Thoracic aorta (tissue), 2 donors: Measurements from ENCODE around the gene CHD1L. TPM values are rescaled to one million over a fixed set of nuclear protein-coding genes. Genes with fewer than 3 reads are reported as not detected.
"Not testable (repeated sequence)": the region's sequence is repeated elsewhere in the genome, so short reads cannot be mapped to it uniquely, and the experiment has no call there.

Source experiments
- ATAC-seq: fragments of 150-250 bp; one replicate; pipeline ENCODE4 v1.8.0; 2017; ENCODE audit warnings: low read depth; ENCODE audit not compliant: insufficient number of reproducible peaks, low FRiP score
- DNase-seq: peaks from one replicate; pipeline ENCODE4 v3.0.0-alpha.2; 2020; ENCODE audit warnings: low spot score
- H3K27ac ChIP-seq, 2 donors: fragments of 200-600 bp; sonication (generic); 1 replicate in 1 of 2; 2 replicates in 1 of 2; pipeline ENCODE4 v1.5.1; 2016; ENCODE audit warnings: mild to moderate bottlenecking in 2 of 2, moderate library complexity in 2 of 2
- H3K27me3 ChIP-seq: fragments of 200-600 bp; sonication (generic); replicated peaks from 2 replicates; pipeline ENCODE4 v1.6.0; 2016; ENCODE audit warnings: mild to moderate bottlenecking; ENCODE audit not compliant: insufficient read depth
- H3K36me3 ChIP-seq: fragments of 200-600 bp; sonication (generic); one replicate; pipeline ENCODE4 v1.5.1; 2016
- H3K4me1 ChIP-seq, 2 donors: fragments of 200-600 bp; sonication (generic); 1 replicate in 1 of 2; 2 replicates in 1 of 2; pipeline versions ENCODE4 v1.5.1 to v1.6.0; 2016; ENCODE audit warnings: low read depth in 2 of 2, mild to moderate bottlenecking in 1 of 2; ENCODE audit not compliant: control insufficient read depth in 1 of 2
- H3K4me3 ChIP-seq: fragments of 200-600 bp; sonication (generic); 2 replicates; pipeline ENCODE4 v1.5.1; 2016; ENCODE audit warnings: mild to moderate bottlenecking
- H3K9me3 ChIP-seq: fragments of 200-600 bp; sonication (generic); 2 replicates; pipeline ENCODE4 v1.5.1; 2016
- CTCF ChIP-seq: fragments of 200-600 bp; sonication (generic); IDR thresholded peaks from one replicate; pipeline ENCODE4 v1.5.1; 2019; ENCODE audit warnings: antibody characterized with exemption
- total RNA-seq, 2 donors: library from RNA; depleted of rRNA; stranded (reverse); fragments of >200 nt; gene quantifications; one replicate each; pipeline versions ENCODE4 v1.1.0 to v1.2.3, GENCODE V29; 2016

The CHD1L gene
- total RNA-seq, 2 donors from 2014 or later: 36.6 to 50.8 TPM

GRCh38 chr1:147217141-147217540 lies 25.3 kb upstream of the CHD1L start:
- TF ChIP-seq CTCF: no peak
- ATAC-seq (no peak), DNase-seq (no peak)
- Histone ChIP-seq H3K4me1 (no peaks in the 10 kb centered on the region), H3K27me3 (no peaks in the 10 kb centered on the region), H3K9me3 (no peaks in the 10 kb centered on the region), H3K27ac (no peak overlapping the region), H3K36me3 (no peaks in the 10 kb centered on the region), H3K4me3 (no peak overlapping the region)

GRCh38 chr1:147218606-147219005 lies 23.9 kb upstream of the CHD1L start:
- ATAC-seq (no peak), DNase-seq (no peak)
- Histone ChIP-seq H3K36me3 (no peaks in the 10 kb centered on the region), H3K4me3 (no peak overlapping the region), H3K27me3 (no peaks in the 10 kb centered on the region), H3K4me1 (no peaks in the 10 kb centered on the region), H3K9me3 (no peaks in the 10 kb centered on the region), H3K27ac (no peak overlapping the region)
- no peak for TF ChIP-seq CTCF

GRCh38 chr1:147223740-147224615 lies 18.5 kb upstream of the CHD1L start:
- H3K27ac ChIP-seq: no peak overlapping the region
- DNase-seq: no peak
- no peak for ATAC-seq
- no peaks in the 10 kb centered on the region for H3K9me3 ChIP-seq
- TF ChIP-seq CTCF: no peak
- H3K4me3 ChIP-seq: no peak overlapping the region
- peaks cover 4 to 6% of the 10 kb centered on the region in 2 donors for H3K4me1 ChIP-seq
- no peaks in the 10 kb centered on the region for H3K27me3 ChIP-seq
- no peaks in the 10 kb centered on the region for H3K36me3 ChIP-seq

GRCh38 chr1:147225193-147225730 lies 17.2 kb upstream of the CHD1L start, which contains the start of gene FMO5:
Gene FMO5, minus strand, starts transcription at chr1:147225339. Its CDS starts 310 bp downstream, at chr1:147225029.
- peak; percentile 59 for TF ChIP-seq CTCF
- Histone ChIP-seq H3K36me3 (no peaks in the 10 kb centered on the region), H3K27ac (peak within 1 kb of the TSS; percentile 58 to 70), H3K9me3 (no peaks in the 10 kb centered on the region), H3K4me3 (peak within 1 kb of the TSS; percentile 77), H3K27me3 (no peaks in the 10 kb centered on the region), H3K4me1 (peaks cover 4 to 6% of the 10 kb centered on the region in 2 donors)
- DNase-seq (peak; percentile 36), ATAC-seq (peak; percentile 78)

GRCh38 chr1:147231032-147231431 lies 11.5 kb upstream of the CHD1L start:
- ATAC-seq, DNase-seq, H3K4me3 ChIP-seq: not testable (repeated sequence)

GRCh38 chr1:147233903-147234302 lies 8.6 kb upstream of the CHD1L start:
- H3K27ac ChIP-seq, H3K27me3 ChIP-seq, H3K4me1 ChIP-seq, H3K4me3 ChIP-seq, ATAC-seq, DNase-seq, H3K9me3 ChIP-seq, H3K36me3 ChIP-seq: not testable (repeated sequence)

More at GRCh38 chr1:147231032-147231431, 11.5 kb upstream of the CHD1L start:
- H3K27me3 ChIP-seq, H3K4me1 ChIP-seq, H3K36me3 ChIP-seq, H3K27ac ChIP-seq, H3K9me3 ChIP-seq: not testable (repeated sequence)
